GM20000 (cell line): ENCODE data around the gene PADI4.

Source experiments
- DNase-seq: peaks from one replicate; pipeline ENCODE4 v3.0.0; 2012; ENCODE audit warnings: low spot score
- TF ChIP-seq, protein P1 (sequence below): IDR thresholded peaks from 2 replicates; pipeline ENCODE4 v1.5.1; 2012; ENCODE audit warnings: mild to moderate bottlenecking, control low read depth; ENCODE audit errors: extremely low read depth, missing control alignments

PADI4 gene

DNA sequence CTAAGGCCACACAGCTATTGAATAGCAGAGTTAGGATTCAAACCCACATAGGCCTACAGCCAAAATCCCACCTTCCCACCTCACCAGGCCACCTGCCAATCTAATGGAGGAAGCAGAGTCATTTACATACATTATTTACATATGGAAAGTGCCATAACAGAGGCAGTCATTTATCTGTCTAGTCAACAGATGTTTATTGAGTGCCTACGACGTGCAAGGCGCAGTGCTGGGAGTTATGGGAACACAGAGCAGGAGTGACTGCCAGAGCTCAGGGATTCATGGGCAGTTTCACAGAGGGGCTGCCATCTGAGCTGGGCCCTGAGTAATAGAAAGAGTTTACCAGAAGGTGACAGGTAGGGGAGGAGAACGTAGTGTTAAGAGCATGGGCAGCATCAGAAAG, 53.7 kb downstream of the PADI4 start:
- TF ChIP-seq, protein P1, sequence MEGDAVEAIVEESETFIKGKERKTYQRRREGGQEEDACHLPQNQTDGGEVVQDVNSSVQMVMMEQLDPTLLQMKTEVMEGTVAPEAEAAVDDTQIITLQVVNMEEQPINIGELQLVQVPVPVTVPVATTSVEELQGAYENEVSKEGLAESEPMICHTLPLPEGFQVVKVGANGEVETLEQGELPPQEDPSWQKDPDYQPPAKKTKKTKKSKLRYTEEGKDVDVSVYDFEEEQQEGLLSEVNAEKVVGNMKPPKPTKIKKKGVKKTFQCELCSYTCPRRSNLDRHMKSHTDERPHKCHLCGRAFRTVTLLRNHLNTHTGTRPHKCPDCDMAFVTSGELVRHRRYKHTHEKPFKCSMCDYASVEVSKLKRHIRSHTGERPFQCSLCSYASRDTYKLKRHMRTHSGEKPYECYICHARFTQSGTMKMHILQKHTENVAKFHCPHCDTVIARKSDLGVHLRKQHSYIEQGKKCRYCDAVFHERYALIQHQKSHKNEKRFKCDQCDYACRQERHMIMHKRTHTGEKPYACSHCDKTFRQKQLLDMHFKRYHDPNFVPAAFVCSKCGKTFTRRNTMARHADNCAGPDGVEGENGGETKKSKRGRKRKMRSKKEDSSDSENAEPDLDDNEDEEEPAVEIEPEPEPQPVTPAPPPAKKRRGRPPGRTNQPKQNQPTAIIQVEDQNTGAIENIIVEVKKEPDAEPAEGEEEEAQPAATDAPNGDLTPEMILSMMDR, result no peak
- no peak for DNase-seq

DNA sequence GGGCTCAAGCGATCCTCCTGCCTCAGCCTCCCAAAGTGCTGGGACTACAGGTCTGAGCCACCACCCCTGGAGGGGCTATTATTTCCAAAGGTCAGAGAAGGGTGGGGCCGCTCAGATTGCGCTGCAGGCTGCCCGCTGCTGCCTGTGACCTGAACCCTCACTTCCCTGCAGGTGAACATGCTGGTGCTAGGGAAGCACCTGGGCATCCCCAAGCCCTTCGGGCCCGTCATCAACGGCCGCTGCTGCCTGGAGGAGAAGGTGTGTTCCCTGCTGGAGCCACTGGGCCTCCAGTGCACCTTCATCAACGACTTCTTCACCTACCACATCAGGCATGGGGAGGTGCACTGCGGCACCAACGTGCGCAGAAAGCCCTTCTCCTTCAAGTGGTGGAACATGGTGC, 55.4 kb downstream of the PADI4 start:
- DNase-seq, result no peak
- TF ChIP-seq, protein P1, result no peak

DNA sequence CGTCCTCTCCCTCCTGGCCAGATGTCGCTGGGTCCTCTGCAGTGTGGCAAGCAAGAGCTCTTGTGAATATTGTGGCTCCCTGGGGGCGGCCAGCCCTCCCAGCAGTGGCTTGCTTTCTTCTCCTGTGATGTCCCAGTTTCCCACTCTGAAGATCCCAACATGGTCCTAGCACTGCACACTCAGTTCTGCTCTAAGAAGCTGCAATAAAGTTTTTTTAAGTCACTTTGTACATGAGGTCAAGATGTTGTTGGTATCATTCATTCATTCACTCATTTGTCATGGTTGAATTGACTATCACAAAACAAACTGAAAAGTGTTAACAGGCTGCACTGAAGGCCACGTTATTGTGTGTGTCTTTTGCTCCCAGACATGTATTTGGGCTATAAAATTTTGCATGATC, 55.8 kb downstream of the PADI4 start:
- no peak for DNase-seq
- TF ChIP-seq, protein P1, result no peak

DNA sequence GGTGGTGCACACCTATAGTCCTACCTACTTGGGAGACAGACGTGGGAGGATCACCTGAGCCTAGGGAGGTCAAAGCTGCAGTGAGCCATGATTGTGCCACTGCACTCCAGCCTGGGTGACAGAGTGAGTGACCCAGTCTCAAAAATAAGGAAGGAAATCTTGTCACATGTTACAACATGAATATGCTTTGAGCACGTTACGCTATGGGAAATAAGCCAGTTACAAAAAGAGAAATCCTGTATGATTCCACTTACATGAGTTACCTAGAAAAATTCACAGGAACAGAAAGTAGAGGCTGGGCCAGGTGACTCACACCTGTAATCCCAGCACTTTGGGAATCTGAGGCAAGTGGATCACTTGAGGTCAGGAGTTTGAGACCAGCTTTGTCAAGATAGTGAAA, 57.3 kb downstream of the PADI4 start:
- TF ChIP-seq, protein P1, result no peak
- no peak for DNase-seq

DNA sequence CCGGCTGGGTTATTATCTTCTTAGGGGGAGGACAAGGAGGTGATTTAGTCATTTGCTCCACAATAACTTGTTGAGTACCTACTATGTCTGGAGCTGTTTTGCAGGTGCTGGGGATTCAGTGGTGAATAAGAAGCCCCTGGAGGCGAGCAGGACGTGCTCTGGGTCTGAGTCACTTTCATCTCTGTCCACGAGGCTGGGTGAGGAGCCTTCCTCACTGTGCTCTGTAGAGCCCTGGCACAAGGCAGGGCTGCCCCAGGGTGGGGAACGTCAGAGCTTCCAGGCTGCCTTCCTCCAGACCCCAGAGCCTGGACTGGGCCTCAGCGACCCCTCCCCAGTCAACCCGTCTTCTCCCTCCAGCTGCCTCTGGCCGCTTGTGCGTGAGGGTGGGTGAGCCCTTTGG, 61.5 kb downstream of the PADI4 start:
- no peak for DNase-seq
- TF ChIP-seq, protein P1, result no peak

DNA sequence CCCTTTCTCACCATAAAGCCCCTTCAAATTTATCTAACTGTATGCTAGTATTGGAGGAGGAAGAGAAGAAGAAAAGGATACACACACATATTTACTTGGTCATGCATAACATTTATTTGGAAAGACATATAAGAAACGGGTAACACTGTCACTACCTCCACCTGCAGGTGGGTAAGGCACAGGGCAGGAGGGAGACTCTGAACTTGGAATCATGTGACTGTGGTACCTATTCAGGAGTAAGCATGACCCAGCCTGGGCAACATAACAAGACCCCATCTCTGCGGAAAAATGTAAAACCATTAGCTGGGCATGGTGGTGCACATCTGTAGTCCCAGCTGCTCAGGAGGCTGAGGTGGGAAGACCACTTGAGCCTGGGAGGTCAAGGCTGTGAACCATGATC, 62.6 kb downstream of the PADI4 start:
- no peak for DNase-seq
- TF ChIP-seq, protein P1, result no peak

DNA sequence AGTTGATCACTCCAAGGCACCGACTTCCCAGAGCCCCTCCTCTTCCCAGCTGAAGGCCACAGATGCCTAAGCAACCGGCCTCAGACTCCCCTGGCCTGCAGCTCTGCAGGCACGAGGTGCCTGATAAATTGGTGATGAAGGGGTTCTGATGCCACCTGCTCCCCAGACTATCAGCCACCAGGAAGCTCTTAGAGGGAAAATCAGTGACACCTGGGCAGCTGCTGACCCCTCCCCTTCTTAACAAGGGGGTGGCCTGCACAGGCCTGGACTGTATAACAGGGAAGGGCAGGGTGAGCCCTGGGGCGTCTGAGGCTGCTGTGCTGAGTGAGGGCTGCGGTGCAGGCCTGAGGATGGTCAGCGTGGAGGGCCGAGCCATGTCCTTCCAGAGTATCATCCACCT, 63.9 kb downstream of the PADI4 start, which contains the start of gene PADI6:
Gene PADI6 (plus strand): TSS at position 301 of the 400 bp plus-strand sequence. CDS start 50 bp downstream, at position 351.
- DNase-seq, result no peak

More for the DNA sequence above, 63.9 kb downstream of the PADI4 start, which contains the start of gene PADI6:
- TF ChIP-seq, protein P1, result no peak
